Gastrocnemius medialis (tissue), 4 donors: ENCODE measurements around the gene OR2C3. TPM values are rescaled to one million over a fixed set of nuclear protein-coding genes. Genes with fewer than 3 reads are reported as not detected.
"Not testable (repeated sequence)": the region's sequence is repeated elsewhere in the genome, so short reads cannot be mapped to it uniquely, and the experiment has no call there.

ENCODE experiments used
- ATAC-seq, 2 donors: fragments of 150-250 bp; one replicate each; pipeline ENCODE4 v1.9.1; 2016
- DNase-seq, 2 donors: peaks; one replicate each; pipeline ENCODE4 v3.0.0-alpha.2; 2019
- H3K27ac ChIP-seq, 4 donors: fragments of 200-600 bp; sonication (generic); 1 replicate in 1 of 4; 2 replicates in 3 of 4; pipeline ENCODE4 v1.5.1; 2016 to 2018; ENCODE audit warnings: mild to moderate bottlenecking in 2 of 4, moderate library complexity in 1 of 4
- H3K27me3 ChIP-seq, 3 donors: fragments of 200-600 bp; sonication (generic) in 2 of 3; 1 replicate in 1 of 3; 2 replicates in 2 of 3; pipeline versions ENCODE4 v1.5.1 to v1.6.0; 2016 to 2019; ENCODE audit warnings: mild to moderate bottlenecking in 1 of 3, moderate library complexity in 1 of 3
- H3K36me3 ChIP-seq, 2 donors: fragments of 200-600 bp; sonication (generic) in 1 of 2; one replicate each; pipeline ENCODE4 v1.5.1; 2017 to 2018
- H3K4me1 ChIP-seq, 2 donors: fragments of 200-600 bp; sonication (generic) in 1 of 2; one replicate each; pipeline ENCODE4 v1.5.1; 2016 to 2017; ENCODE audit warnings: mild to moderate bottlenecking in 2 of 2
- H3K4me3 ChIP-seq, 4 donors: fragments of 200-600 bp; sonication (generic) in 3 of 4; 1 replicate in 1 of 4; 2 replicates in 3 of 4; pipeline ENCODE4 v1.5.1; 2016 to 2019; ENCODE audit warnings: mild to moderate bottlenecking in 2 of 4
- H3K9me3 ChIP-seq, 3 donors: fragments of 200-600 bp; sonication (generic) in 2 of 3; 1 replicate in 1 of 3; 2 replicates in 2 of 3; pipeline ENCODE4 v1.5.1; 2016 to 2019
- CTCF ChIP-seq, 5 experiments: fragments of 450-650 bp in 3 of 5; fragments of 200-600 bp in 2 of 5; sonication (generic) in 2 of 5; IDR thresholded peaks in 4 of 5; conservative IDR thresholded peaks in 1 of 5; 1 replicate in 4 of 5; 2 replicates in 1 of 5; pipeline ENCODE4 v1.5.1; 2016 to 2019; ENCODE audit warnings: antibody characterized with exemption in 5 of 5, mild to moderate bottlenecking in 3 of 5, moderate library complexity in 3 of 5
- POLR2A ChIP-seq, 2 donors: fragments of 450-650 bp; IDR thresholded peaks; one replicate each; pipeline ENCODE4 v1.6.1; 2017; ENCODE audit warnings: antibody characterized with exemption in 2 of 2, mild to moderate bottlenecking in 2 of 2, moderate library complexity in 2 of 2
- in situ Hi-C, 4 donors: fragments of 200-750 bp; cut with MboI; loops; one replicate each; pipeline versions ENCODE4 v1.15.0 to v1.8.0; 2017; ENCODE audit warnings: low sequenced_read_pairs in 4 of 4
- intact Hi-C: fragments of 100-400 bp; cut with DNase I; formaldehyde crosslinking; loops from one replicate; pipeline ENCODE4 v1.15.1; 2023; ENCODE audit warnings: low total_unique reads
- total RNA-seq, 4 donors: library from RNA; depleted of rRNA; stranded (reverse); fragments of >200 nt; gene quantifications; one replicate each; pipeline versions ENCODE4 v1.1.0 to v1.2.3, GENCODE V29; 2016

Gene OR2C3
- total RNA-seq, 4 donors from 2014 or later: not detected

GRCh38 chr1:247528812-247529474, 7.3 kb downstream of the OR2C3 start:
- no peak overlapping the region for H3K4me3 ChIP-seq
- no peaks in the 10 kb centered on the region for H3K4me1 ChIP-seq
- in situ Hi-C loops (no loop called here), intact Hi-C loops (no loop called here)
- H3K27ac ChIP-seq: no peak overlapping the region
- ATAC-seq: no peak
- no peaks in the 10 kb centered on the region for H3K9me3 ChIP-seq
- H3K27me3 ChIP-seq: no peaks in the 10 kb centered on the region
- H3K36me3 ChIP-seq: no peaks in the 10 kb centered on the region
- no peak for DNase-seq
- no peak for TF ChIP-seq CTCF (IDR thresholded peaks at IDR 0.05 in 4 of 5, conservative IDR thresholded peaks at IDR 0.05 in 1 of 5)
- no peak for TF ChIP-seq POLR2A (IDR thresholded peaks at IDR 0.05)

GRCh38 chr1:247521886-247522285, 14.4 kb downstream of the OR2C3 start:
- H3K27me3 ChIP-seq, DNase-seq, ATAC-seq, in situ Hi-C loops, intact Hi-C loops, H3K4me3 ChIP-seq, H3K9me3 ChIP-seq, H3K36me3 ChIP-seq, H3K4me1 ChIP-seq, H3K27ac ChIP-seq: not testable (repeated sequence)

- Histone ChIP-seq H3K27ac (no peak overlapping the region), H3K9me3 (no peaks in the 10 kb centered on the region), H3K27me3 (no peaks in the 10 kb centered on the region), H3K4me1 (no peaks in the 10 kb centered on the region), H3K36me3 (no peaks in the 10 kb centered on the region), H3K4me3 (no peak overlapping the region)
- ATAC-seq (no peak), DNase-seq (no peak)
- TF ChIP-seq POLR2A (IDR thresholded peaks at IDR 0.05): no peak
- TF ChIP-seq CTCF (IDR thresholded peaks at IDR 0.05 in 4 of 5, conservative IDR thresholded peaks at IDR 0.05 in 1 of 5): no peak
- in situ Hi-C loops (no loop called here), intact Hi-C loops (no loop called here)
Observed at GRCh38 chr1:247518613-247518891, 17.7 kb downstream of the OR2C3 start.

GRCh38 chr1:247517795-247518612, 18.2 kb downstream of the OR2C3 start:
- Histone ChIP-seq H3K36me3 (no peaks in the 10 kb centered on the region), H3K4me1 (no peaks in the 10 kb centered on the region), H3K27ac (no peak overlapping the region), H3K4me3 (no peak overlapping the region), H3K9me3 (no peaks in the 10 kb centered on the region), H3K27me3 (no peaks in the 10 kb centered on the region)
- no peak for DNase-seq
- intact Hi-C loops: no loop called here
- in situ Hi-C loops: no loop called here
- ATAC-seq: no peak
- TF ChIP-seq POLR2A (IDR thresholded peaks at IDR 0.05) (no peak), CTCF (IDR thresholded peaks at IDR 0.05 in 4 of 5, conservative IDR thresholded peaks at IDR 0.05 in 1 of 5) (no peak)

GRCh38 chr1:247506831-247507230, 29.4 kb downstream of the OR2C3 start:
- DNase-seq (no peak), ATAC-seq (no peak)
- Histone ChIP-seq H3K9me3 (no peaks in the 10 kb centered on the region), H3K36me3 (no peaks in the 10 kb centered on the region), H3K4me3 (no peak overlapping the region), H3K27me3 (no peaks in the 10 kb centered on the region), H3K4me1 (no peaks in the 10 kb centered on the region), H3K27ac (no peak overlapping the region)
- intact Hi-C loops (no loop called here), in situ Hi-C loops (no loop called here)
- no peak for TF ChIP-seq POLR2A (IDR thresholded peaks at IDR 0.05)
- no peak for TF ChIP-seq CTCF (IDR thresholded peaks at IDR 0.05 in 4 of 5, conservative IDR thresholded peaks at IDR 0.05 in 1 of 5)
